ENCODE data around the gene MATN3. TPM values are rescaled to one million over a fixed set of nuclear protein-coding genes. Genes with fewer than 3 reads are reported as not detected.
A peak's percentile ranks its signal among the peaks of the same experiment; 100 is the strongest.

The MATN3 gene
- total RNA-seq, 1 donor from 2014 or later = 2.7 TPM

DNA sequence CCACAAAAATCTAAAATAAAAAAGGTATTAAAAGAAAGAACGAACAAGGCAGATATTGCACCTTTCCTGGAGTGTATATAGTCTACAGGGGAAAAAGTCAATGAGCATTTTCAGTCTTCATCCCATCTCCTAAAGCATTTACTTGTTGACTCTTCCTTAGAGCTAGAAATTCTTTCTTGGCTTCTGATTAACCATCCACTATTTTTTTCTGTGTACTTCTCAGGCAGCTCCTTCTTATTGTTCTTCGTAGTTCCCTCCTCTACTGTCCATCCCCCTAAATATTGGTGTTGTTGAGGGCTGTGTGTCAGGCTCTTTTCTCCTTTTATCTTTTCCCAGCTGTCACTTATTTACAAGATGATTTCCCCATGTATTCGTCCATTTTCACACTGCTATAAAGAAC, 42.5 kb upstream of the MATN3 start:
- TF ChIP-seq, protein P1, sequence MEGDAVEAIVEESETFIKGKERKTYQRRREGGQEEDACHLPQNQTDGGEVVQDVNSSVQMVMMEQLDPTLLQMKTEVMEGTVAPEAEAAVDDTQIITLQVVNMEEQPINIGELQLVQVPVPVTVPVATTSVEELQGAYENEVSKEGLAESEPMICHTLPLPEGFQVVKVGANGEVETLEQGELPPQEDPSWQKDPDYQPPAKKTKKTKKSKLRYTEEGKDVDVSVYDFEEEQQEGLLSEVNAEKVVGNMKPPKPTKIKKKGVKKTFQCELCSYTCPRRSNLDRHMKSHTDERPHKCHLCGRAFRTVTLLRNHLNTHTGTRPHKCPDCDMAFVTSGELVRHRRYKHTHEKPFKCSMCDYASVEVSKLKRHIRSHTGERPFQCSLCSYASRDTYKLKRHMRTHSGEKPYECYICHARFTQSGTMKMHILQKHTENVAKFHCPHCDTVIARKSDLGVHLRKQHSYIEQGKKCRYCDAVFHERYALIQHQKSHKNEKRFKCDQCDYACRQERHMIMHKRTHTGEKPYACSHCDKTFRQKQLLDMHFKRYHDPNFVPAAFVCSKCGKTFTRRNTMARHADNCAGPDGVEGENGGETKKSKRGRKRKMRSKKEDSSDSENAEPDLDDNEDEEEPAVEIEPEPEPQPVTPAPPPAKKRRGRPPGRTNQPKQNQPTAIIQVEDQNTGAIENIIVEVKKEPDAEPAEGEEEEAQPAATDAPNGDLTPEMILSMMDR (IDR thresholded peaks at IDR 0.05; ENCODE audit: unreplicated experiment) = no peak
- Mint-ChIP-seq H3K27me3 (ENCODE audit: low read depth) (peaks cover 5% of the 10 kb centered on the region), H3K4me3 (no peak overlapping the region), H3K4me1 (no peaks in the 10 kb centered on the region), H3K36me3 (no peaks in the 10 kb centered on the region), H3K9me3 (no peaks in the 10 kb centered on the region), H3K27ac (no peak overlapping the region)
- DNase-seq (ENCODE audit: low spot score in 2 of 2, unreplicated experiment in 2 of 2) = no peak

DNA sequence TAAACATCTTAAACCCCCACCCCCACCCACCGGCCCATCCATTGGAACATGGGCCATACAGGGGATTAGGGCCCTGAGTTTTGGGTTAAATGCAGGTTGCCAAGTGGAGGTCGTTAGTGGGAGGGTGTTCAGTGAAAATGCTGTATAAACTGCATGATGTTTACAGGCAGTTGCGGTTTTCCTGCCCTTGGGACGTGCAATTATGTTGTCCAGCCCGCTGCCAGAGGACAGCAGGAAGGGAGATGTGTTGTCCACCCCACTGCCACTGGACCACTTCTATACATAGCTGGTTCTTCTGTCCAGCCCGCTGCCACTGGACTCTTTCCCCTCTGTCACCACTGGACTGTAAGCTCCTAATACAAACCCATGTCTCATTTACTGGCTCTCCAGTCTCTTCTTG, 41.7 kb upstream of the MATN3 start:
- Mint-ChIP-seq H3K27ac (no peak overlapping the region), H3K4me3 (no peak overlapping the region), H3K36me3 (no peaks in the 10 kb centered on the region)

DNA sequence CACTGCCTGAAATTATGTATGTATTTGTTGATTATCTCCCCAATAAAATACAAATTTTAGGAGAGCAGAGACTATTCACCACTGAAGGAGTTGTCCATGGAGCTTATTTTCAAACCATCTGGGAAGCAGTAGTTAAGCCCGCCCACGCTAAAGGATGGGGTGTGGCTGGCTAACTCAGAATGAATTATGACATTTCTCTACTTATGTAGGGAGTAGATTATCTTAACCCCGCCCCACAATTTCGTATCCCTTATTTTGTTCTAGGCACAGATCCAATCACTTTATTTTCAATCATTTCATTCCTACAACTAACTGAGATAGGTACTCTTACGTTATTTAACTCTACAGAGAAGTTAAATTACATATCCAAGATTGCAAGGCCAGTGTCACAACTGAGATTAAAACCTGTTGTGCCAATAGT, 40.4 kb upstream of the MATN3 start:
- TF ChIP-seq, protein P1 (IDR thresholded peaks at IDR 0.05; ENCODE audit: unreplicated experiment) = no peak
- no peak overlapping the region for H3K4me3 Mint-ChIP-seq
- DNase-seq (ENCODE audit: low spot score in 2 of 2, unreplicated experiment in 2 of 2) = peak in 1 of 2 experiments; percentile 55

More for the DNA sequence above, 41.7 kb upstream of the MATN3 start:
- TF ChIP-seq, protein P1 (IDR thresholded peaks at IDR 0.05; ENCODE audit: unreplicated experiment) = no peak
- H3K9me3 Mint-ChIP-seq = no peaks in the 10 kb centered on the region
- H3K27me3 Mint-ChIP-seq (ENCODE audit: low read depth) = peaks cover 5% of the 10 kb centered on the region
- DNase-seq (ENCODE audit: low spot score in 2 of 2, unreplicated experiment in 2 of 2) = no peak
- peaks cover 6% of the 10 kb centered on the region for H3K4me1 Mint-ChIP-seq

DNA sequence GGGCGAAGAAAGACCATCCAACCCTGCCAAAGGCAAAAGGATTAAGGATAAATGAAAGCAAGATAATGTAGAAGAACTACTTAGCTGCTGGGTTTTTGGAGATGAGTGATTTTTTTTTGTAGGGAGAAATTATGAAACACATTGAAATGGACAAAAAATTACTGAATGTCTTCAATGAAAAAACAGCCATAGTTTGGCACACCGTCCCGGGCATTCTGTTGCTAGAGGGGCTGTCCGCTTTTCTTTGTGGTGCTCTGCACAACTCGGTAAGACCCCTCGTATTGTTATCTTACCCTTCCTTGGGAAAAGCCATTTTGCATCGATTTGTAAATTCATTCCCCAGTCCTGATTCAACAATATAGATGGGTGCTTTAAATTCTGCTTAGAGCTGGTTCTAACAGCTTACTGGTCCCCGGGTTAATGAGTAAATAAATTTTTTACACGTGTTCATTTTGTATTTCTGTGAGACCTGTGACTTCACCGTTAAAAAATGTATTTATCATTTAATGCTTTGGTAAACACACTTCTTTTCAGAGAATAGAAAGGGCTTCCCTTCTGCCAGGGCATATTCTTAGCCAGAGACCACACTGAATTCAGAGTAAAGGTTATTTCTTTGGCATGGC, 39.9 kb upstream of the MATN3 start:
- Mint-ChIP-seq H3K36me3 (no peaks in the 10 kb centered on the region), H3K9me3 (no peaks in the 10 kb centered on the region), H3K4me1 (peaks cover 22% of the 10 kb centered on the region), H3K4me3 (no peak overlapping the region), H3K27ac (no peak overlapping the region), H3K27me3 (ENCODE audit: low read depth) (peaks cover 5% of the 10 kb centered on the region)
- no peak for DNase-seq (ENCODE audit: low spot score in 2 of 2, unreplicated experiment in 2 of 2)
- TF ChIP-seq, protein P1 (IDR thresholded peaks at IDR 0.05; ENCODE audit: unreplicated experiment) = no peak

More for the DNA sequence above, 40.4 kb upstream of the MATN3 start:
- H3K4me1 Mint-ChIP-seq = peaks cover 18% of the 10 kb centered on the region
- H3K9me3 Mint-ChIP-seq = no peaks in the 10 kb centered on the region
- H3K27me3 Mint-ChIP-seq (ENCODE audit: low read depth) = peaks cover 5% of the 10 kb centered on the region
- H3K36me3 Mint-ChIP-seq = no peaks in the 10 kb centered on the region
- no peak overlapping the region for H3K27ac Mint-ChIP-seq

DNA sequence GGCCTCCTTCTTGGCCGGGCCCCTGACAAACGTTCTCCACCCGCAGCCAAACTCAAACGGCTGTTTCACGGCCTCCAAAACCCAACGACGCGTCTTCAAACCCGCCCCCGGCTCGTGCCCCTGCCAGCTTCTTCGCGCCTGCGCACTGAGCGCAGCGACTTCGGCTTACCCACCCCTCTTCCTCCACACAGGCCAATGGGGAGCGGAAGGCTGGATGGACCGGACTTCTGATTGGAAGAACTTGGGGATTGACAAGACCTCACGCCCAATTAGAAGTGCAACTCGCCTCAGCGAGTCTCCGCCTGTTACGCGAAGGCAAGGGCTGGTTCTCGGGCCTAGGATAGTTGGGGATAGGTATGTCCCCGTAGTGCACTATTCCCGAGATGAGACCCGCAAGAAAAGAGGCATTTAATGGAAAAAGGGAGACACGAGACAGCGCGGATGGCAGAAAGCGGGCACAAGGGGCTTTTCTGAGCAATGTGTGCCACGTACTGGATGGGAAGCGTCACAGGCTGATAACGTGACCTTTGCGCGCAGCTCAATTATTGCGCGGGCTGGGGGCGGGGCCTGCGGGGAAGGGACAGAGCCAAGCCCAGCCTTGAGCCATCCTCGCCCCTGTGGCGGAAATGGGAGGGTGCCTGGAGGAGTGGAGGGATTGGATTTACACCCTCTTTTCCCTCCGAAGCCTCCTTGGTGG, 39.2 kb upstream of the MATN3 start, which contains the start of gene LAPTM4A:
LAPTM4A (minus strand) TSS at position 97 of the 697 bp plus-strand sequence. CDS start 108 bp downstream, outside the sequence.
- TF ChIP-seq, protein P1 (IDR thresholded peaks at IDR 0.05; ENCODE audit: unreplicated experiment) = no peak
- Mint-ChIP-seq H3K36me3 (no peaks in the 10 kb centered on the region), H3K9me3 (no peaks in the 10 kb centered on the region), H3K4me1 (peaks cover 25% of the 10 kb centered on the region), H3K27me3 (ENCODE audit: low read depth) (peaks cover 5% of the 10 kb centered on the region), H3K4me3 (no peak within 1 kb of the TSS), H3K27ac (no peak within 1 kb of the TSS)
- peak; percentile 96 to 97 for DNase-seq (ENCODE audit: low spot score in 2 of 2, unreplicated experiment in 2 of 2)

Data from mesothelial cell of epicardium (in vitro differentiated cells).